GM18505 (cell line): ENCODE data around the gene ATP9A.
"Not testable (repeated sequence)": the region's sequence is repeated elsewhere in the genome, so short reads cannot be mapped to it uniquely, and the experiment has no call there.

ENCODE experiments used
- ATAC-seq: cut with Tn5 transposase; IDR thresholded peaks from one replicate; pipeline ENCODE4 v1.9.1; 2021; ENCODE audit not compliant: unreplicated experiment
- POLR2A ChIP-seq: IDR thresholded peaks from 4 replicates; pipeline ENCODE4 v1.6.1; 2011; ENCODE audit warnings: borderline replicate concordance; ENCODE audit not compliant: insufficient read depth, insufficient read length; ENCODE audit errors: extremely low read depth

Gene ATP9A

GRCh38 chr20:51767867-51768758 lies at the start of gene ATP9A:
Gene ATP9A, minus strand, starts transcription at chr20:51768390. Its CDS starts 21 bp downstream, at chr20:51768369.
- no peak for ATAC-seq
- TF ChIP-seq POLR2A: no peak

DNA sequence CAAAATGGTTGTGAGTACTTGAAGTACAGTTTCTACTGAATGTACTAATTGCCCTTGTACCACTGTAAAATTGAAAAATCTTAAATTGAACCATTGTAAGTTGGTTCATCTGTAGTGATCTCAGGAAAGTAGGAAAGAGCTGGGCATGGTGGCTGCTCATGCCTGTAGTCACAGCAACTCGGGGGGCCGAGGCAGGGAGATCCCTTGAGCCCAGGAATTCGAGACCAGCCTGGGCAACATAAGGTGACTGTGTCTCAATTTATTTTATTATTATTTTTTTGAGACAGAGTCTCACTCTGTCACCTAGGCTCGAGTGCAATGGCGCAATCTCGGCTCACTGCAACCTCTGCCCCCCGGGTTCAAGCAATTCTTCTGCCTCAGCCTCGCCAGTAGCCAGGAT lies 48.7 kb upstream of the ATP9A start:
- not testable (repeated sequence) for ATAC-seq

DNA sequence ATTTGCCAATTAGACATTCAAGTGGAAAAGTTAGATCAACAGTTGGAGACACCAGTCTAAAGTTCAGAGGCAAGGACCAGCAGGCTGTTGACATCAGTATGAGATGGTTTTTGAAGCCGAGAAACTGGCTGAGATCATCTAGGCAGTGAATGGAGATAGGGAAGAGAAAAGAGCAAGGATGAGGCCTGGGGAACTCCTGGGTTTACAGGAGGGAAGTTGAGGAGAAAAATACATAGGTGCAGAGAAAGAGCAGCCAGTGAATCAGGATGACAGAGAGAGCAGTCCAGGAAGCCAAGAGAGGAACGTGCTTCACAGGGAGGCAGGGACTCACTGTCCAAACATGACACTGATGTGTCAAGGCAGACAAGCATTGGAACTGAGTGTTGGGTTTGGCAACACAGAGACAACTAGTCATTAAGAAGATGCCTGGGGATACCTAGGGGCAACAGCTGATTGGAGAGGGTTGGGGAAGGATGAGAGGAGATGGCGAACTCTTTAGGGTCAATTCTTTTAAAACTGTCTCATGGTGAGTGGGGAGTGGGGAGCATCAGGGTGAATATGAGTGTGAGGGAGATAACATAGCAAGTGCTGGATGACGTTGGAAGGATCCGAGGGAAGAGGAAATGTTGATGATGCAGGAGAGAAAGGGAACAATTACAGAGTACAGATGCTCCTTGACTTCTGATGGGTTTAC lies 47.3 kb upstream of the ATP9A start:
- no peak for ATAC-seq
- TF ChIP-seq POLR2A: no peak

- ATAC-seq: no peak
- no peak for TF ChIP-seq POLR2A
Observed at GRCh38 chr20:51812861-51813260, 44.7 kb upstream of the ATP9A start.

DNA sequence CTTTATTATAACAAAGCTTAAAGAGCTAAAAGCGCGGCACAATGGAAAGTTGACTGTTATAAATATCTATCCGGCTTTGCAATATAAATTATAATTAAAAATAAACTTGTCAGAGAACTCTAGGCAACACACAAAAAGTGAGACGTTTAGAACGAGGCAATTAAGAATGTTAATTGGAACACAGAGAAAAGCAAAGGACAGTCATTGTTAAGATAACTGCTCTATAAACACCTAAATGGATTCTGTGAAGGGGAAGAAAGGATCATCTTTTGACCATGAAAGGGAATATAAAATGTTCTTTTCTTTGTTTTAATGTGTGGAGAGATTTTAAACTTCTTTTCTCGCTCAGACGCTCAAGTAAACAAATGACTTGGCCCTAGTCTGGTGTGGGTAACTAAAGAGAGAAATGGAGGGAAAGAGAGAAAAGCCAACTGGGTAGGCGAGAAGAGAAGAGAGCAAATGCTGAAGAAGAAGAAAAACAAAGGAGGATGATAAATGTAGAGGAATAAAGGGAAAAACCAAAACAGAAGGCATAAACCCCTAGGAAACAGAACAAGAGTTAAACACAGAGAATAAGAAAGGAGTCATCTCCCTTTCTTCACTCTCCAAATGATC lies 43.4 kb upstream of the ATP9A start:
- no peak for ATAC-seq
- TF ChIP-seq POLR2A: no peak

GRCh38 chr20:51811042-51811355 lies 42.8 kb upstream of the ATP9A start:
- no peak for TF ChIP-seq POLR2A
- no peak for ATAC-seq

DNA sequence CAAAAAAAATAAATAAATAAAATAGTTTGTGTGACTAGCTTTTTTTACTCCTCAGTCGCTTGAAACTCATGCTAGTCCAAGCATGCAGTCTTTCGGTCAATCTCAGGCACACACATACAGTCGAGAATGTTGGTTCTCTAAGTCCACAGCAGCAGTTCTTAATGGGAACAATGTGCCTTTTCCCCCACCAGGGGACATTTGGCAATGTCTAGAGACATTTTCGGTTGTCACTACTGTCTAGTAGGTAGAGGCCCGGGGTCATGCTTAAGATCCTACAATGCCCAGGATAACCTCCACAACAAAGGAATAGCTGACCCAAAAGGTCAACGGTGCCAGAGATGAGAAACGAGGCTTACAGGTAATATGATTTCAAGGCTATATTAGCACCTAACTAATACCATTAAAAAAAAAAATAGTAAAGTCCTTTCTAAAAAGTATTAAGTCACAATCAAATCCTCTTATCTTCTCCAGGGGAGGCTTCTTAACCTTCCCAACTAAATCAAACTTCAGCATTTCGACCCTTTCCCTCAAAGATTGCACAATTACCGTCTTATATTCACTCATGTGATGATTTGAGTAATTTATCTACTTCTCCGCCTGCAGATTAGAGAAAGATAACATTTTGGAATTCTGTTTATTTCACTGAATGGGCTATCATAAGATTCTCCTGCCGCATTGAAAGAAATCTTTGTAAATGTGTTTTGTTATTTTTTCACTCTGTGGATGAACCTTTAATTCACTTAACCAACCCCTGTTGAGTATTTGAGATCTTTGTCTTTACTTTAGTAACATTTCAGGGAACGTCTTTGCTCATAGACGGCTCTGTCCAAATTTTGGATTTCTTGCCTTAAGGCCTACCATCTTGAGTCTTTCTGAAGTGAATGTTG lies 42.2 kb upstream of the ATP9A start:
- no peak for TF ChIP-seq POLR2A
- ATAC-seq: no peak

- no peak for TF ChIP-seq POLR2A
- ATAC-seq: no peak
Observed at GRCh38 chr20:51807720-51808250, 39.6 kb upstream of the ATP9A start.

DNA sequence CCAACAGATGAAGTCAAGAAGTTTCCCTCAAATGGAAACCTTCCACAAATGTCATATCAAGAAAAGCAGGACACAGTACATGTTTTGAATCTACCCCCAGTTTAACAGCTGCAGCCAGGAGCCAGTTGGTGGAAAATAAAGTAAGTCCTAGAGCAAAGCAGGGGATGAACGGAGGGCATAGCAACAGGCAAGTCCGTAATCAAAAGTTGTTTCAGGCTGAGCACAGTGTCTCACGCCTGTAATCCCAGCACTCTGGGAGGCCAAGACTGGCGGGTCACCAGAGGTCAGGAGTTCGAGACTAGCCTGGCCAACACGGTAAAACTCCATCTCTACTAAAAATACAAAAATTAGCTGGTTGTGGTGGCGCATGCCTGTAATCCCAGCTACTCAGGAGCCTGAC lies 36.6 kb upstream of the ATP9A start:
- no peak for ATAC-seq
- TF ChIP-seq POLR2A: no peak

DNA sequence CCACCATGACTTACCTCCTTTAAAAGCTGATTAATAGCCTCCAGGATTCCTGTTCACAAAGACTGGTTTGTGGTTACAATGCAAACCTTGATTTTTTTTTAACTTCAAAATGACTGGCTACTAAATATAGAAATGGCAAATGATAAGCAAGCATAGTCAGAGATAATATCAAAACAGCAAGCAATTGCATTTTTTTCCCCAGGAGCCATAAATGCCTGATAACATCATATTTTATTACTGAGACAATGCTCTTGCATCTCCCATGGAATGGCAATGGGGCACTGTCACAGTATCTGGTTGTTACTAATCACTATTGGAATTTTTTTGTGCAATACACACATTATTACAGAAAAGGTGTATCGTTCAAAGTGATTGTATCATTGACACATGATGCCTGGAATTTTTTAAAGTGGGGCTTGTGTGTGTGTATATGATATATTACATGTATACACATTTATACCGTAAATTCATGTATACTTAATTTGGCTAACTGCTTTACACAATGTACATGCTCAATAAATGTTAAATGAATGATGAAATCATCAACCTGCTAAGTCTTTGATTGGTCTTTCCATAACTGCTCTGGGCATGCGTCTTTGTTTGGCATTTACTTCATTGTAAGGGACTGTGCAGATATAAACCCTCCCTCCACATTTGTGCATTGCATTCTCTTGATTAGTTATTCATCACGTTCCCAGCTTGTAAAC lies 35.1 kb upstream of the ATP9A start:
- no peak for TF ChIP-seq POLR2A
- ATAC-seq: no peak

GRCh38 chr20:51802170-51802751 lies 34.1 kb upstream of the ATP9A start, which contains the start of gene SALL4:
Gene SALL4, minus strand, starts transcription at chr20:51802521. Its CDS starts 113 bp downstream, at chr20:51802408.
- TF ChIP-seq POLR2A: no peak

GRCh38 chr20:51801823-51802123 lies 33.6 kb upstream of the ATP9A start:
- no peak for TF ChIP-seq POLR2A
- no peak for ATAC-seq

More at GRCh38 chr20:51802170-51802751, 34.1 kb upstream of the ATP9A start, which contains the start of gene SALL4:
- no peak for ATAC-seq
